Endodermal cell (in vitro differentiated cells): ENCODE data around the gene CHD3. TPM values are rescaled to one million over a fixed set of nuclear protein-coding genes. Genes with fewer than 3 reads are reported as not detected.

ENCODE experiments used
- DNase-seq: peaks from one replicate; pipeline ENCODE4 v3.0.0-alpha.2; 2017
- H3K27ac ChIP-seq: 2 replicates; pipeline ENCODE4 v1.5.1; 2013; ENCODE audit warnings: mild to moderate bottlenecking, low read depth, low read length, moderate library complexity
- H3K27me3 ChIP-seq: 2 replicates; pipeline ENCODE4 v1.6.1; 2013; ENCODE audit warnings: mild to moderate bottlenecking, low read length, moderate library complexity; ENCODE audit not compliant: insufficient read depth, control insufficient read depth, poor library complexity, severe bottlenecking
- H3K36me3 ChIP-seq: 2 replicates; pipeline ENCODE4 v1.7.0; 2013; ENCODE audit warnings: mild to moderate bottlenecking, low read length, moderate library complexity; ENCODE audit not compliant: control insufficient read depth, insufficient read depth
- H3K4me1 ChIP-seq: one replicate; pipeline ENCODE4 v1.7.0; 2013; ENCODE audit warnings: low read length; ENCODE audit not compliant: control insufficient read depth, insufficient read depth
- H3K4me3 ChIP-seq: 2 replicates; pipeline ENCODE4 v1.5.1; 2013; ENCODE audit warnings: mild to moderate bottlenecking, low read length, moderate library complexity
- H3K9ac ChIP-seq: 2 replicates; pipeline ENCODE4 v1.6.1; 2013; ENCODE audit warnings: mild to moderate bottlenecking, low read length, moderate library complexity; ENCODE audit not compliant: poor library complexity, severe bottlenecking; ENCODE audit errors: extremely low read depth
- H3K9me3 ChIP-seq: 2 replicates; pipeline ENCODE4 v1.6.1; 2013; ENCODE audit warnings: mild to moderate bottlenecking, low read length, moderate library complexity; ENCODE audit not compliant: control insufficient read depth
- H3K27ac Mint-ChIP-seq: 2 replicates; pipeline ENCODE4 v1.8.0; 2020; ENCODE audit warnings: mixed read lengths
- H3K27me3 Mint-ChIP-seq: 2 replicates; pipeline ENCODE4 v1.8.0; 2021; ENCODE audit warnings: mild to moderate bottlenecking, mixed read lengths; ENCODE audit not compliant: insufficient read depth
- H3K36me3 Mint-ChIP-seq: 2 replicates; pipeline ENCODE4 v1.8.0; 2020; ENCODE audit warnings: low read depth, mixed read lengths
- H3K4me1 Mint-ChIP-seq: 2 replicates; pipeline ENCODE4 v1.8.0; 2020; ENCODE audit warnings: mixed read lengths
- H3K4me3 Mint-ChIP-seq: 2 replicates; pipeline ENCODE4 v1.8.0; 2020; ENCODE audit warnings: mild to moderate bottlenecking, moderate library complexity, mixed read lengths
- H3K9me3 Mint-ChIP-seq: 2 replicates; pipeline ENCODE4 v1.8.0; 2020; ENCODE audit warnings: mild to moderate bottlenecking, mixed read lengths
- CTCF ChIP-seq: fragments of 200-600 bp; sonication (generic); conservative IDR thresholded peaks from 2 replicates; pipeline ENCODE4 v1.5.0; 2021; ENCODE audit warnings: antibody characterized with exemption, mild to moderate bottlenecking
- WGBS, 2 experiments: methylation state at CpG; one replicate each; pipeline versions ENCODE4 v1.1.5 to v1.1.7; 2013; ENCODE audit warnings: missing lambda C conversion rate in 2 of 2, mixed read lengths in 1 of 2; ENCODE audit not compliant: insufficient coverage in 1 of 2, insufficient read length in 1 of 2; 5-methylcytosine and 5-hydroxymethylcytosine counted together
- total RNA-seq, 2 donors: library from RNA; stranded (reverse); fragmentation: NEBNext Ultra II Directional in 1 of 2; extraction: Animal tissue kit (Norgen Biotek cat#: 25700) in 1 of 2; gene quantifications; 2 replicates in 1 of 2; 3 replicates in 1 of 2; pipeline ENCODE4 v1.2.1, GENCODE V29; 2021

CHD3 gene
- total RNA-seq, 2 donors from 2014 or later = 55.0 to 64.1 TPM

GRCh38 chr17:7850701-7851437 lies 37.7 kb upstream of the CHD3 start:
- Mint-ChIP-seq H3K4me1 (peaks cover 14% of the 10 kb centered on the region), H3K4me3 (peak overlapping the region; percentile 47), H3K9me3 (no peaks in the 10 kb centered on the region), H3K27ac (peak overlapping the region; percentile 74), H3K36me3 (peaks cover 51% of the 10 kb centered on the region), H3K27me3 (peaks cover 33% of the 10 kb centered on the region)
- Histone ChIP-seq H3K4me1 (no peaks in the 10 kb centered on the region), H3K9me3 (no peaks in the 10 kb centered on the region), H3K36me3 (peaks cover 46% of the 10 kb centered on the region), H3K9ac (no peak overlapping the region), H3K27me3 (no peaks in the 10 kb centered on the region), H3K4me3 (no peak overlapping the region), H3K27ac (no peak overlapping the region)
- no peak for TF ChIP-seq CTCF
- peak; percentile 70 for DNase-seq
- 84 to 94% methylated on average over 7 to 17 of the region's 17 CpGs for whole genome bisulfite sequencing, 2 experiments

- Histone ChIP-seq H3K9ac (no peak overlapping the region), H3K36me3 (peaks cover 46% of the 10 kb centered on the region), H3K4me3 (no peak overlapping the region), H3K4me1 (no peaks in the 10 kb centered on the region), H3K27ac (no peak overlapping the region), H3K9me3 (no peaks in the 10 kb centered on the region), H3K27me3 (no peaks in the 10 kb centered on the region)
- DNase-seq = peak; percentile 99
- TF ChIP-seq CTCF = peak; percentile 95
- 18 to 27% methylated on average over 35 to 60 of the region's 60 CpGs for WGBS, 2 experiments
- Mint-ChIP-seq H3K4me1 (peaks cover 14% of the 10 kb centered on the region), H3K27ac (peak overlapping the region; percentile 74), H3K36me3 (peaks cover 47% of the 10 kb centered on the region), H3K27me3 (peaks cover 36% of the 10 kb centered on the region), H3K4me3 (peak overlapping the region; percentile 47), H3K9me3 (no peaks in the 10 kb centered on the region)
These were observed 36.9 kb upstream of the CHD3 start for GRCh38 chr17:7851438-7852261.

GRCh38 chr17:7852262-7852670 lies 36.3 kb upstream of the CHD3 start:
- Histone ChIP-seq H3K9ac (no peak overlapping the region), H3K9me3 (no peaks in the 10 kb centered on the region), H3K4me1 (no peaks in the 10 kb centered on the region), H3K36me3 (peaks cover 41% of the 10 kb centered on the region), H3K4me3 (no peak overlapping the region), H3K27me3 (no peaks in the 10 kb centered on the region), H3K27ac (no peak overlapping the region)
- Mint-ChIP-seq H3K4me1 (peaks cover 14% of the 10 kb centered on the region), H3K4me3 (no peak overlapping the region), H3K27me3 (peaks cover 36% of the 10 kb centered on the region), H3K27ac (no peak overlapping the region), H3K36me3 (peaks cover 42% of the 10 kb centered on the region), H3K9me3 (no peaks in the 10 kb centered on the region)
- 91 to 92% methylated on average over 15 to 20 of the region's 20 CpGs for WGBS, 2 experiments
- DNase-seq = no peak
- no peak for TF ChIP-seq CTCF
